Smooth muscle cell of the brain vasculature (primary cell): ENCODE results near the gene DDC.

Experiments
- DNase-seq: peaks from one replicate; pipeline ENCODE4 v3.0.0-alpha.2; 2012; ENCODE audit warnings: low read depth, low spot score

The DDC gene, protein sequence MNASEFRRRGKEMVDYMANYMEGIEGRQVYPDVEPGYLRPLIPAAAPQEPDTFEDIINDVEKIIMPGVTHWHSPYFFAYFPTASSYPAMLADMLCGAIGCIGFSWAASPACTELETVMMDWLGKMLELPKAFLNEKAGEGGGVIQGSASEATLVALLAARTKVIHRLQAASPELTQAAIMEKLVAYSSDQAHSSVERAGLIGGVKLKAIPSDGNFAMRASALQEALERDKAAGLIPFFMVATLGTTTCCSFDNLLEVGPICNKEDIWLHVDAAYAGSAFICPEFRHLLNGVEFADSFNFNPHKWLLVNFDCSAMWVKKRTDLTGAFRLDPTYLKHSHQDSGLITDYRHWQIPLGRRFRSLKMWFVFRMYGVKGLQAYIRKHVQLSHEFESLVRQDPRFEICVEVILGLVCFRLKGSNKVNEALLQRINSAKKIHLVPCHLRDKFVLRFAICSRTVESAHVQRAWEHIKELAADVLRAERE

DNA sequence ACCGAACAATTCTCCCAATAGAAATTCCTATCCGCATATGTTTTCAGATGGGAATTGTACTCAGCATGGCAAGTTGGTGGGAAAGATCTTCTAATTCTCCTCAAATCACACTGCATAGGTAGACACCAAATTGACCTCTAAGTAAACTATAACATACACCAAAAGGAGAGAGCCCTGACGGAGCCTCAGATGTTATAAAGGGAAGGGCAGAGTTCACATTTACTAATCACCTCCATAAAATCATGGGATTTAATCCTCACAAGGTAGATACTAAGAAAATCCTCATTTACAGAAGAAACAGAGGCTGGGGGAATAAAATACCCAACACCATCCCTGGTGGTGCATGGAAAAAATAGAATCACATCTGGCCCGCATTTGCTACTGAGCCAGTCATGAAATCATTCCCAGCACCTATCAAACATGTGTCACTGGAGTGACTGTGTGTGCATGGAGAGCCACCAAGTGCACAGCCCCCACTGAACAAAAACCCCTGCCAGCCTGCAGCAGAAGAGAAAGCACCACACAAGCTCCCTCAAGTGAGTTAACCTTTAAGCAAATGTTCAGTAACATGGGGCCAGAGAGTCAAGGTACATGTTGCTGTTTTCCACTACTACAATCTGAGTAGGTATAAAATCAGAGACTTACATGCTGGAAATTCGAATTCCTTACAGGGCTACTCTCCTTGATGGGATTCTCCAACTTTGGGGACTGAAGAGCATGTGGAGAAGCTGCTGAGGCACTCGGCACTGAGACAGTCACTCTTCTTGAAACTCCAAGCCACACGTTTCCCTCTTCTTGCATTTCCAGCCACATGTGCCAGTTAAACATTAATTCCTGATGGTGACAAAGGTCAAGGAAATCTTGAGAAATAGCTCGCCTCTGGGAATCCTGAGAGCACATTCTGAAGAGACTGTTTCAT is at the start of gene DDC:
DDC (minus strand) TSS at position 766 of the 919 bp plus-strand sequence. CDS start 21,320 bp downstream, outside the sequence.
- DNase-seq: no peak

DNA sequence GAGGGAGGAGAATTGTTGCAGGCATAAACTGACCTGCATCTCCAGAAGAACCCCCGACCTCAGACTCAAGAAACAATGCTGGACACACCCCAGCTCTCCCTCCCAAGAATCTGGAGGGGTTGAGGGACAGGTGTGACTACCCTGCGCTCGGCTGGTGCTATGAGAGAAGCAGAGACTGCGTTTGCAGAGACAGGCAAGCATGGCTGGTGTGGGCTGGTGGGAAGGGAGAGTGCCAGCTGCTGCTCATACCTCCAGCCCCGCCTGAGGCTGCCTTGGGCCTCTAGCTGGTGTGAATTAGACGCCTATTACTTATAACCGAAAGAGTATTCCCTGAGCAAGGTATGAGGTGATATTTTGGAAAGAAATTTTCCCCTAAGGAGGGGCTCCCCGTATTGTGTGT is 48.3 kb upstream of the DDC start:
- no peak for DNase-seq

DNA sequence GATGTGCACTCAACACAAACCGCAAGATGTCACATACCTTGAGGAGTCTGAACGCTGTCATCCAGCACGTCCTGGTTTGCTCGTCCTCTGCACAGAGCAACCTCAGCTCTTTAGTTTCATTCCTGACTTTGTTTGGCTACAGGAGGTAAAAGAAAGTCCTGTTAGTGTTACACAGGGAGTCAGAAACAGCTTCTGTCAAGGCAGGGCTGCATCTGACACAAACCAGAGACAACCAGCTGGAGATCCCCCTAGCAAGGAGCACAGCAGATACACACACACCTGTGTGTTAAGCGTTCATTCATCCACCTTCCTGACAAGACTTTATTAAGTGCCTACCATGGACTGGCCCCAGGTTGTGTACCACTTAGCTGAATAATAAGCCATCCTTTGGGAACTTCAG is 47.5 kb upstream of the DDC start:
- no peak for DNase-seq

DNA sequence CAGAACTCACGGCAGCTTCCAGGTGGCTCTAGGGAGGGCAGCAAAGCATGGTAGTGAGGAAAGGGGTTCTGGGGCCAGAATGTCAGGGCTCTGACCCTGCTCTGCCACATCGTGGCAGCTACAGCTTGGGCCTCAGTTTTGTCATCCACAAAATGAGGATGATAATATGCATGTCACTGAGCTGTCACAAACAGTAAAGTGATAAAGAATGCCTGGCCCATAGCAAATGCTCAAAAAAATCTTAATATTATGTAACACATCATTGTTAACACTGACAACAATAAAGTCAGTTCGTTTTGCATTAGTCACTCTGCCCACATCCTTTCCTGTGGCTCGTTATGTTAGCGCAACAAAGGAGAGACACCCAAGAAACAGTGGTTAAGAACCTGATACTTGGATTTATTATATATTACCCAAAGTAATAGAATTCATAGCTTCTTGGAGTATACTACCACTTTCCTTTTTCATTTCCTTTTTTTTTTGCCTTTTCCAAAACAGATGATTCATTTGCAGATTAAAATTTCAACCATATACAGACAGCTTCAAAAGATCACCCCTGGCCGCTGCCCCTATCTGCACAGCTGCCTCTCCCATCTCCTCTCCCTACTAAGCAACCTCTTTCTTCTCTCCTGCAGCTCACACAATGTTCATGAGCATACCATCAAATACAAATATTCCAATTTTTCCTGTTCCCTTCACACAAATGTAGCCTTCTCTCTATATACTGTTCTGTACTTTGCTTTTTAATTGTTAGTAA is 45.5 kb upstream of the DDC start:
- no peak for DNase-seq

DNA sequence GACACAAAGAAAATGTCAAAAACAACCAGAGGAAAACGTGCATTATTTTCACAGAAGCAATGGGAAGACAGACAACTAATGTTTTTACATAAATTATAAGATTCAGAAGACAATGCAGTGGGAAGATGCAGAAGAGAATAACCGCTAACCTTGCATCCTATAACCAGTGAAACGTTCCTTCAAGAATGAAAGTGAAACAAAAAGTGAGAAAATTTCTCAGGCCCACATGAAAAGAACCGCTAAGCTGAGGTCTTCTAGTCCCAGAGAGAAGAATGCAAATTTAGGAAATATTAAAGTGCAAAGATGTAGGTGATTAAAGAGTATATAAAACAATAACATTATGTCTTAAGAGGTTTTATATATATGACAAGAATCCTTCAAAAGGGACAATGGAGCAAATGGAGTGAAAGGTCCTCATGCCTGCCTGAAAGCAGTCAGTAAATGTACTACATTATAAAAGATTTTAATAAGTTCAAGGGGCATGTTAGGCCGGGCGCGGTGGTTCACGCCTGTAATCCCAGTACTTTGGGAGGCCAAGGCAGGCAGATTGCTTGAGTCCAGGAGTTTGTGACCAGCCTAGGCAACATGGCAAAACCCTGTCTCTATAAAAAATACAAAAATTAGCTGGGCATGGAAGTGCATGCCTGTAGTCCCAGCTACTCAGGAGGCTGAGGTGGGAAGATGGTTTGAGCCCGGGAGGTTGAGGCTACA is 43.1 kb upstream of the DDC start:
- no peak for DNase-seq

DNA sequence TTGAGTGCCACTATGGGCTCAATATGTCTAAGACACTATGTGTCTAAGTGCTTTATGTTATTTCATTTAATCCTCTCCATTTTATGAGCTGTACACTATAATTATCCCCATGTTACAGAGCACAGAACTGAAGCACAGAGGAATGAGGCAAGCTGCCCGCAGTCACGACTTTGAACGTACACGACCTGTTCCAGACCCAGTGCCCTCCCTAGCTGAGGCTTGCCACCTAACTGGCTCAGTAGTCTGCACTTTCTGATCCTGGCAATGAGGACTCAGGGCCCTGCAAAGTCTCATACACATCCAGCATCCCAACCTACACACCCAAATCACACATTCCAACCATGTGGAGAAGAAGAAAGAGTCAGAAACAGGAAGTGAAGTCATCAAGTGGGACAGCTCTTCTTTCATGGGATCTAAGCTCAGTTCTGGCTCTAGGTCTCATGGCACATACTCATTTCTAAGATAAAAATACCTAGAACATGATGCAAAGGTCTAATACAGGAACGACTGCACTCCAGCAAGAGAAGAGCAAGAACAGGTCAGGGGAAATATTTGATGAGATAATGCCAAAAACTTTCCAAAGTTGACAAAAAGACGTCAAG is 42.4 kb upstream of the DDC start:
- no peak for DNase-seq

DNA sequence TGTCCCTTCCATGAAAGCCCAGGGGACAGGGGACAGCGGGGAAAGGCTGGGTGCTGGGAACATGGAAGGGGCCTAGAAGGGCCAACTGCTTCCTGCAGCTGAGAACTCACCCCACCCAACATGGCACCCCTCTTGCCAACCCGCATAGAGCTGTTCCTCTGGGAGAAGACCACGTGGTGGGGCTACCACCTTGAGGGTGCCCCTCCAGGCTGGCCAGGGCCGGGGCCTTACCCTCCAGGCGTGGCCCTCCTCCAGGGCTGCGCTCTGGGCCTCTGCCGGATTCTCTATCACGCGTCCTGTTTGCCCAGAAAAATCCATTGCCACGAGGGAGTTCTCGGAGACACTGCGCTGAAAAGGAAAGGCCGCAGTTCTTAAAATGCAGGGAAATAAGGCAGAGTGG is 39.9 kb upstream of the DDC start:
- no peak for DNase-seq

DNA sequence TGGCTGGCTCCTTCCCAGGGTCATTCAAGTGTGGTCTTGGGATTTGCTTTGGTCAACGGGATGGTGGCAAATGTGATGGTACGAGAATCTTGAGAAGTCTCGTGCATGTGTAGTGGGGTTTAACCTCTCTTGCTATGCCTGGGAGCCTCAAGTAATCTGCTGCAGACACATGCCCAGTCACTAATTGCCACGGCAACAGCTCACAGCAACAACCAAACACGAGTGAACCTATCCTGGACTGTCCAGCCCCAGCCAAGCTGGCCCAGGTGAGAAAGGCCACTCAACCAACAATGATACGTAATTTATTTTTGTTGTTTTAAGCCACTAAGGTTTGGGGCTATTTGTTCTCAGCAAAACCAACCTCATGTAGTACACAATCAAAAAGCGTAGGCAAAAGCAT is 38.1 kb upstream of the DDC start:
- DNase-seq: no peak

DNA sequence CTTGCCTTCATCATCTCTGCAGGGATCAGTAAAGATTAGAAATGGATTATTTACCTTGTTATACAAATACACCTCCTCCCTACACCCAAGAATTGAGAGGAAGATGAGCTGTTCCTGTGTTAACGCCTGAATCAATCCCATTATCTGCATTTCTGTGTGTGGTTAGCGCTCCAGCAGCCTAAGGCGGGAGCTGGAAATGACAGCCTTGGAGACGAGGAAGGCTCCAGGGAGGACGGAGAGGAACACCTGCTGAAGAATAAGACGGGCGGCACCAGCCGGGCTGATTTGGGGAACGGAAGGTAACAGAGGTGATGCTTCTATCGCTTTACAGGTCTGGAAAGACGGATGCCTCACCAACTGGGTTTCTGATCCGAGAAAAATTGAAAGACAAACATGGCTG is 34.2 kb upstream of the DDC start:
- DNase-seq: no peak

DNA sequence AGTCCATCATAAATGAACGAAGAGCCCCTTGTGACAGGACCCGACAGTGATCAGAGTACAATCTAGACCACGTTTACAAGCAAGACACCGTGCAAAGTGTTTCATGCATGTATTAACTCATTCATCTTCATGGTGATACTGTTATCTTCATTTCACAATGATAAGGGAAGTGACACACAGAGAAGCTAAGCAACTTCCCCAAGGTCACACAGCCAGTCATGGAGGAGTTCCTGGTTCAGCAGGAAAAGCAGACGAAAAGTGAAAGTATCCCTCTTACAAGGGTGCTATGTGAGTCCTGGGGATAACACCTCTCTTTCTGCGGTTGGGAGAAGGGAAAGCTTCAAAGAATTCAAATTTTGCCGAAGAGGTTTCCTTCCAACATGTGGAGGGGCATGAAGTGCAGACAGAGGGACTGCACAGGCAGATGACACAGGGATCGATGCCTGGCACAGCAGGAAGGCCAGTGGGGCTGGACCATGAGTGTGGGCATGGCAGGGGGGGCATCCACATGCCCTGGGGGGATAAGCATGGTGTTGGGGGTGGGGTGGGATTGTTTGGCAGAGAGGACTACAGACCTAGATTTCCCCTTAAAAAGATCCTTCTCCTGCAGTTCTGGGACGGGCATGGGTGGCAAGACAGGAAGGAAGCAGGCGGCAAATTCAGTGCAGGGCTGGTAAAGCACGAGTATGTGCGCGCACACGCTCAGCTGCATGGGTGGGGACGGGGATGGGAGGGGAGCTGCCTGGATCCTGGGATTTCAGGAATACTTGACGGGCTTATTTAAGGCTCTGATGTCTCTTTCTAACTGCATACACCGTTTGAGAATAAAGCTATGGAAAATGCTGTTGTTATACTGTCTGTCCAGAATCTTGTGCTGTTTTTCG is 33.5 kb upstream of the DDC start:
- DNase-seq: no peak

DNA sequence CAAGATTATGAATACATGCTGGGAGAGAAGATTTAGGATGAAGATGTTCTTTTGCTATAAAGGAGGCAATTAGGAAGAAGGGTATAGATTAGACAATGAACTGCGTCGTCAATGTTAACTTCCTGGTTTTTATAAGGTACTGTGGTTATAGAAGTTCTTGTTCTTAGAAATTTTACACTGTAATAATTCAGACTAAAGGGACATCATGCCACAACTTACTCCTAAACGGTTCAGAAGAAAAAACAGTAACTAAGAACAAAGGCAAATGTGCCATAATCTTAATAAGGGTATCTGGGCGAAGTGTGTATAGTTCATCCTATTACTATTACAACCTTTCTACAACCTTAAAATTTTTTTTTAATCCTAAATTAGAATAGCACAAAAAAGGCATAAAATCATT is 31.3 kb upstream of the DDC start:
- no peak for DNase-seq

DNA sequence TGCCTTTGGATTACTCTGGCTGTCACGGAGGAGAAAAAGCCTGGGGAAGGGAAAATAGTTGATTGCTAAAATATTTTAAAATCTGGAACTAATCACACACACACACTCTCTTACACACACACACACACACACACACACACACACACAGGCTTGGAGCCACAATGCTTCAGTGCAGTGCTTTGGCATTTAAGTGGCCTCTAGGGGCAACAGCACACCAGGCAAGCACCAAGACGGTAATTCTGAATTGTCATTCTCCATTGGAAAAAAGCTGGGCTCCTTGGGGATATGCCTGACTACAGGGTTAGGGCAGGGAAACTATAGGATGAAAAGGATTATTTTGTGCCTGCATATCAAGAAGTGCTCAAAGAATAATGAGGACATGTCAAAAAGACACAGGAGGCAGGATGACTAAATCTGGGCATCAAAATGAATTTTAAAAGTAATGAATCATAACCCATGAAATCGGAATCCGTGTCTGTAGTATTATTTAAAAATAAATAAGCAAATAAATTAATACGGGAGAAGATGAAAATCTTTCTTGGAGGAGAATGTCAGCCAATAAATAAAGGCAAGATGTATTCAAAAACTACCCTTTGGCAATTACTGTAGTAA is 30.4 kb upstream of the DDC start:
- peak; percentile 7 for DNase-seq

DNA sequence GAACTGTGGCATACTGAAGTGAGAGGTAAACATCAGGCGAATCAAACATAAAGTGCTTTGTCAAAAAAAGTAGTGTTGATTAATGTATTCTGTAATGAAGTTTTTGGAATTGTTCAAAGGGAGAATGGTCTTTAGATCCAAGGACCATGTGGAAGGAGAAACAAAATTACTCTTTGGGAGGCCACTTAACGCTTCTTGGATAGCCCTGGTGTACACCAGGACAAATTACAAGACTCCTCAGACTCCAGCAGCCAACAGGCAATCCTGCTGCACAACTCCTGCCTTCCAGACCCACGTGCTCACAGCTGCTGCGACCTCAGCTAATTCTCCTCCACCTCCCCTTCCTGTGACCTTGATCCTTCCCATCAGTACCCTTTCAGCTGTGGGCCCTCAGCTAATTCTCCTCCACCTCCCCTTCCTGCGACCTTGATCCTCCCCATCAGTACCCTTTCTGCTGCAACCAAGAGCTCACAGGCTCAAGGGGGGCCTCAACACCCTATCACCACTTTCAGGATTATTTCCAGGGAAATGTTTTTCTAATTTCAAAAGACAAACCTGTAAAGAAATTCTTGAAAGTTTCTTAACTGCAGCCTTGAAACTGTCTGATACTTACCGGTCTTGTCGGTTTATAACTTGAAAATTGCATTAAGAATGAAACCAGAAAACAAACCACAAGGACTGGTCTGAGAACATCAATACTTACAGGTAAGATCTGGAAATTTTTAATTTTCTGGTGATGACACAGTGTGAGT is 29.7 kb upstream of the DDC start:
- DNase-seq: no peak

DNA sequence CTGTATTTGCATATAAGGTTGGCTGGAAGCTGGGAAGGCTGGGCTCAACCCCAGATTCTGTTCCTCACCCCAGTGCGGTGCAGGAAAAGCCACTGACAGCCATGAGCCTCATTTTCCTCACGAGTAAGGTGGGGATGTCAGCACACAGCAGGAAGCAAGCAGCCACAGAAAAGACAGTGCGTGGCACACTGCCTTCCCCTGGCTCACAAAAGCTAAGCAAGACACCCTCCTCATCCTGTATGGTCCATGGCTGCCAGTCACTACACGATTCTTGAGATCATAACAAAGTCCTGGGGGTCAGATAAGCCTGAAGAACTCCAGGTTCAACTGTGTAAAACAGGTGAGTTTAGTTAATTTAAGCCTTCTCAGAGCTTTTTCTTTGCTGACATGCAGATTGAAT is 28.9 kb upstream of the DDC start:
- no peak for DNase-seq

DNA sequence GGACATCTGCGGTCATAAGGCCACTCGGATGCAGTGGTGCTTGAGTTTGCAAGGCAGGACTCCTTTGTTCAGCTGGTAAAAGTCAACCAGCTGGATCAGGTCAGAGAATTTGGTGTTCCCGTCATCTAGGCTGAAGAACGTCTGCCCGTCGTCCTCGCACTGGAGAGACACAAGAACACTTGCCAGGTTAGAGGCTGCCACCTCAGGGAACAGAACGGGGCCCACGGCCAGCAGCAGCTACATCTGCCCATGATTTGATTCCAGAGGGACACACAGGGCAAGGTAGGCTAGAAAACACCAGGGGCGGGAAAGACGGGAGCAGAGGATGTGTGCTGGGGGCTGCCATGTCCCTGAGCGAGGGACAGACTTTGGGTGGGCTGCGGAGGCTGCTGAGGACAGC is 27.7 kb upstream of the DDC start:
- DNase-seq: no peak

DNA sequence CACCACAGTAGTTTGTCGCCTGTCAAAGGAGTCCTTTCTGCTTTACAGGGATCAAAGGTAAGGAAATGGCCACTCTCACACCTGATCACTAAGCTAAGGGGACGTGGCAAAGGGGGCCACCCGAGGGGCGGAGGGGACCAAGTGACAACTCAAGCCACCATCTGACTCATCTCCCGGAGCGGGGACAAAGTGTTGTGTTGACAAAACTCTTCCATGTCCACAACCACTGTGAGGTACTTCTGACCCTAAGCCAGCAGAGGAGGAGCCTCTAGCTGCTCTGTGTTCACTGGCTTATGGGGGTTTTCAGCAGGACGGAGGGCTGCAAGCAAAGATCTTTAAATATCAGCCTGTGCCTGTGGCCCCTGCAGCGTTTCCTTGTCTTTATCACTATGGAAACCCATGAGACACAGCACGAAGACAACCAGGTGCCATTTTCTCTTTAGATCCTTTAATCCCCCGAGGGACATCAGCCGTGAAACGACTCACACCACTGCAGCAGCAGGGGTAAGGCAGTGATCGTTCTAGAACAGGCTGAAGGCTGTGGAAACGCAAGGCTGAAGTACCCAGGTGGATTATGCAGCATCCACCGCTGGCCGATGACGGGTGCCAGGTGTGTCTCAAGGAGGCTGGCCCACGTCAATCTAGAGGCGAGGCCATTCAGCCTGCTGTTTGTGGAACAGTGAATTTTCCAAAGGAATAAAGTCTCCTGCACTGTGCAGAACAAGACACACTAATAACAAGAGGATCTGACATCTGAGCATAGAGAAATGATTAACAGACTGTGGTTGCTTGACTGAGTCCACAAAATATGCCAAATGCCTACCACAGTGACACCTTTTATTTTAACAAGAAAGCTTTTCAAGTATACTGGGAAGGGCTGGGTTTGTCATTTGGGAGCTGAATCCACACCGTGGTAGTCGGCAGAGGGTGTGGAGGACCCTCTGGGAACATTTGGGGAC is 26.6 kb upstream of the DDC start:
- DNase-seq: no peak

DNA sequence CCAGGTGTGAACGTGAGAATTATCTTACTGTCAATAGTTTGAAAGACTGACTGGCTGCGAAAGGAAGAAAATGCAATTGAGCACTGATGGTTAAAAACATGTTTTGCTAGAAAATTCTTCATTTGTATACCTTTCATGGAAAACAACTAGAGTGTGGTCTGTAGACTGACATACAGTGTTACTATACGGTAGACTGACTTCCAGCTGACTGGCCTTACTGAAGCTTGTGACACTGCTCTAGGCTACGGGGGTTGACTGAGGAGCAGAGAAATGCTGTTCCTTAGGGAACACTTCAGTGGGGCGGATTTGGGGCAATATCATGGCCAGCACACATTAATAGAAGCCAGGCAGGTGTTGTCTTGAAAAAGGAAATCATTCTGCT is 25.9 kb upstream of the DDC start:
- no peak for DNase-seq

DNA sequence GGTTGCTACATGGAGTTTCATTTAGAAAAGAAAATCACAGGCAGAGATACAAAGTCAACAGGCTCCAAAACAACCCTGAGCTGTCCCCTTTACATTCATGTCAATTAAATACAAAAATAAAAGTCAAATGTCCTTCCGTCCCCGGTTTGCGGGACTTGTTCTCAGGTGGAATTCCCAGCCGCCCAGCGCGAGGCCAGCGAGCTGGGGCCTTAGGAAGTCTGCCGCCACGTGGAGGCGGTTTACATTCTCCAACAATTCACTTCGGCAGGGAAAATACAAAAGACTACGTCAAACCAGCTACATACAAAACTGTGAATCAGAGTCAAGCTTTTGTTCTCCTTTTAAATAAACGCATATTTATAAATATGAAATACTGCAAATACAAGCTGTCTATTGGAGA is 25.3 kb upstream of the DDC start:
- DNase-seq: no peak
